WTC11 (cell line): ENCODE data around the gene SERP2. TPM values are rescaled to one million over a fixed set of nuclear protein-coding genes. Genes with fewer than 3 reads are reported as not detected.

Experiments
- ATAC-seq: fragments of 200-7000 bp; cut with Tn5 transposase; 2 replicates; pipeline ENCODE4 v1.10.0; 2021; ENCODE audit warnings: mild to moderate bottlenecking, moderate library complexity
- CTCF ChIA-PET: fragments of 300-600 bp; sonication (Branson Sonifier 250); formaldehyde crosslinking; loops from one replicate; lab custom pipeline; 2021; ENCODE audit warnings: antibody characterized with exemption; lab: Charles Lee
- POLR2A ChIA-PET: fragments of 350-600 bp; sonication (Branson Sonifier 250); formaldehyde crosslinking; loops from one replicate; lab custom pipeline; 2021; ENCODE audit warnings: antibody characterized with exemption; lab: Charles Lee
- DNase-seq: peaks from one replicate; pipeline ENCODE4 v3.0.0; 2021; ENCODE audit warnings: low spot score
- H3K27ac Mint-ChIP-seq: 2 replicates; pipeline ENCODE4 v1.8.0; 2021; ENCODE audit warnings: mixed read lengths
- H3K27me3 Mint-ChIP-seq: 2 replicates; pipeline ENCODE4 v1.8.0; 2021; ENCODE audit warnings: low read depth, mild to moderate bottlenecking, moderate library complexity, mixed read lengths
- H3K36me3 Mint-ChIP-seq: 2 replicates; pipeline ENCODE4 v1.8.0; 2021; ENCODE audit warnings: mixed read lengths
- H3K4me1 Mint-ChIP-seq: 2 replicates; pipeline ENCODE4 v1.8.0; 2022; ENCODE audit warnings: mixed read lengths
- H3K4me3 Mint-ChIP-seq: 2 replicates; pipeline ENCODE4 v1.8.0; 2021; ENCODE audit warnings: mild to moderate bottlenecking, moderate library complexity, mixed read lengths
- H3K9me3 Mint-ChIP-seq: 2 replicates; pipeline ENCODE4 v1.8.0; 2021; ENCODE audit warnings: mixed read lengths
- ATF1 ChIP-seq: sonication (generic); formaldehyde crosslinking; IDR thresholded peaks from 2 replicates; pipeline ENCODE4 v1.8.1; 2023; ENCODE audit warnings: mild to moderate bottlenecking, moderate library complexity, missing genetic modification reagents
- ATF6 ChIP-seq: sonication (generic); formaldehyde crosslinking; IDR thresholded peaks from 2 replicates; pipeline ENCODE4 v1.8.1; 2023; ENCODE audit warnings: mild to moderate bottlenecking, missing genetic modification reagents
- CREB1 ChIP-seq: sonication (generic); formaldehyde crosslinking; IDR thresholded peaks from 2 replicates; pipeline ENCODE4 v1.8.0; 2023; ENCODE audit warnings: mild to moderate bottlenecking, missing genetic modification reagents
- CTCF ChIP-seq: fragments of 200-600 bp; IDR thresholded peaks from 2 replicates; pipeline ENCODE4 v1.8.0; 2022; ENCODE audit warnings: antibody characterized with exemption
- EMX1 ChIP-seq: fragments of 250-450 bp; sonication (Bioruptor Pico); IDR thresholded peaks from 2 replicates; pipeline ENCODE4 v1.8.0; 2021; ENCODE audit warnings: mild to moderate bottlenecking
- ETV6 ChIP-seq: sonication (generic); formaldehyde crosslinking; IDR thresholded peaks from 2 replicates; pipeline ENCODE4 v1.8.1; 2022; ENCODE audit warnings: mild to moderate bottlenecking, missing genetic modification reagents
- JAZF1 ChIP-seq: fragments of 250-450 bp; sonication (Bioruptor Pico); IDR thresholded peaks from 2 replicates; pipeline ENCODE4 v1.9.0; 2021; ENCODE audit warnings: moderate library complexity, mild to moderate bottlenecking, inconsistent platforms
- NFE2L1 ChIP-seq: sonication (generic); formaldehyde crosslinking; IDR thresholded peaks from 2 replicates; pipeline ENCODE4 v1.8.1; 2023; ENCODE audit warnings: missing genetic modification reagents
- NR1H2 ChIP-seq: sonication (generic); formaldehyde crosslinking; IDR thresholded peaks from 2 replicates; pipeline ENCODE4 v1.9.0; 2021; ENCODE audit warnings: mild to moderate bottlenecking, moderate library complexity, missing genetic modification reagents
- NR3C1 ChIP-seq: sonication (generic); formaldehyde crosslinking; conservative IDR thresholded peaks from 2 replicates; pipeline ENCODE4 v1.8.1; 2023; ENCODE audit warnings: low read depth, mild to moderate bottlenecking, missing genetic modification reagents
- RELA ChIP-seq: sonication (generic); formaldehyde crosslinking; IDR thresholded peaks from 2 replicates; pipeline ENCODE4 v1.8.1; 2022; ENCODE audit warnings: missing genetic modification reagents, mild to moderate bottlenecking, borderline replicate concordance
- SMAD4 ChIP-seq: sonication (generic); formaldehyde crosslinking; IDR thresholded peaks from 2 replicates; pipeline ENCODE4 v1.8.0; 2022; ENCODE audit warnings: mild to moderate bottlenecking, missing genetic modification reagents
- TCF7 ChIP-seq: sonication (generic); formaldehyde crosslinking; IDR thresholded peaks from 2 replicates; pipeline ENCODE4 v1.8.0; 2022; ENCODE audit warnings: mild to moderate bottlenecking, low read depth, missing genetic modification reagents, moderate library complexity
- TP53 ChIP-seq: sonication (generic); formaldehyde crosslinking; IDR thresholded peaks from 2 replicates; pipeline ENCODE4 v1.8.1; 2023; ENCODE audit warnings: mild to moderate bottlenecking, missing genetic modification reagents
- ZBTB21 ChIP-seq: sonication (generic); formaldehyde crosslinking; IDR thresholded peaks from 2 replicates; pipeline ENCODE4 v1.8.1; 2023; ENCODE audit warnings: mild to moderate bottlenecking, missing genetic modification reagents, borderline replicate concordance
- ZBTB43 ChIP-seq: sonication (generic); formaldehyde crosslinking; IDR thresholded peaks from 2 replicates; pipeline ENCODE4 v1.8.1; 2023; ENCODE audit warnings: mild to moderate bottlenecking, missing genetic modification reagents
- ZNF232 ChIP-seq: sonication (generic); formaldehyde crosslinking; IDR thresholded peaks from 2 replicates; pipeline ENCODE4 v1.8.0; 2022; ENCODE audit warnings: mild to moderate bottlenecking, missing genetic modification reagents
- ZNF263 ChIP-seq: sonication (generic); formaldehyde crosslinking; IDR thresholded peaks from 2 replicates; pipeline ENCODE4 v1.8.1; 2022; ENCODE audit warnings: low read depth, mild to moderate bottlenecking, moderate library complexity, missing genetic modification reagents
- ZNF396 ChIP-seq: fragments of 250-450 bp; sonication (Bioruptor Pico); IDR thresholded peaks from 2 replicates; pipeline ENCODE4 v1.8.0; 2021; ENCODE audit warnings: mild to moderate bottlenecking, moderate library complexity, borderline replicate concordance
- total RNA-seq: library from RNA; stranded (reverse); gene quantifications from 3 replicates; pipeline ENCODE4 v1.2.3, GENCODE V29; 2021
- TF ChIP-seq, protein P1 (sequence below): sonication (generic); formaldehyde crosslinking; IDR thresholded peaks from 2 replicates; pipeline ENCODE4 v1.8.0; 2022; ENCODE audit warnings: mild to moderate bottlenecking, missing genetic modification reagents
- TF ChIP-seq, protein P2 (sequence below): sonication (generic); formaldehyde crosslinking; IDR thresholded peaks from 2 replicates; pipeline ENCODE4 v1.8.1; 2022; ENCODE audit warnings: mild to moderate bottlenecking, missing genetic modification reagents, moderate library complexity, borderline replicate concordance
- TF ChIP-seq, protein P3 (sequence below): sonication (generic); formaldehyde crosslinking; conservative IDR thresholded peaks from 2 replicates; pipeline ENCODE4 v1.8.1; 2023; ENCODE audit warnings: mild to moderate bottlenecking, low read depth, missing genetic modification reagents, moderate library complexity
- TF ChIP-seq, protein P4 (sequence below): sonication (generic); formaldehyde crosslinking; IDR thresholded peaks from 2 replicates; pipeline ENCODE4 v1.8.0; 2022; ENCODE audit warnings: mild to moderate bottlenecking, missing genetic modification reagents

Gene SERP2
- total RNA-seq, 1 experiment from 2014 or later: 1.2 TPM

- DNase-seq (no peak), ATAC-seq (no peak)
- Mint-ChIP-seq H3K27ac (no peak overlapping the region), H3K27me3 (no peaks in the 10 kb centered on the region; the same call in 1 of the 2 replicates), H3K36me3 (no peaks in the 10 kb centered on the region), H3K4me1 (peaks cover 25% of the 10 kb centered on the region), H3K9me3 (no peaks in the 10 kb centered on the region), H3K4me3 (no peak overlapping the region)
- CTCF ChIA-PET: interaction anchor here (0.6 to 0.7 kb wide), 4 partner anchors 22 to 126 kb away, joined by 3 to 5 read pairs (median 3); no protein-coding TSS in a partner anchor
- no peak for TF ChIP-seq ATF1 (CRISPR knock-in tag)
- TF ChIP-seq, protein P1, sequence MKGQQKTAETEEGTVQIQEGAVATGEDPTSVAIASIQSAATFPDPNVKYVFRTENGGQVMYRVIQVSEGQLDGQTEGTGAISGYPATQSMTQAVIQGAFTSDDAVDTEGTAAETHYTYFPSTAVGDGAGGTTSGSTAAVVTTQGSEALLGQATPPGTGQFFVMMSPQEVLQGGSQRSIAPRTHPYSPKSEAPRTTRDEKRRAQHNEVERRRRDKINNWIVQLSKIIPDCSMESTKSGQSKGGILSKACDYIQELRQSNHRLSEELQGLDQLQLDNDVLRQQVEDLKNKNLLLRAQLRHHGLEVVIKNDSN (CRISPR knock-in tag): no peak
- no peak for TF ChIP-seq SMAD4
- TF ChIP-seq TCF7 (CRISPR knock-in tag): no peak
- no peak for TF ChIP-seq JAZF1 (CRISPR knock-in tag)
- TF ChIP-seq ZNF263 (CRISPR knock-in tag): no peak
- no peak for TF ChIP-seq ZNF232 (CRISPR knock-in tag)
- no peak for TF ChIP-seq ZBTB43 (CRISPR knock-in tag)
- TF ChIP-seq ETV6: no peak
- TF ChIP-seq, protein P2, sequence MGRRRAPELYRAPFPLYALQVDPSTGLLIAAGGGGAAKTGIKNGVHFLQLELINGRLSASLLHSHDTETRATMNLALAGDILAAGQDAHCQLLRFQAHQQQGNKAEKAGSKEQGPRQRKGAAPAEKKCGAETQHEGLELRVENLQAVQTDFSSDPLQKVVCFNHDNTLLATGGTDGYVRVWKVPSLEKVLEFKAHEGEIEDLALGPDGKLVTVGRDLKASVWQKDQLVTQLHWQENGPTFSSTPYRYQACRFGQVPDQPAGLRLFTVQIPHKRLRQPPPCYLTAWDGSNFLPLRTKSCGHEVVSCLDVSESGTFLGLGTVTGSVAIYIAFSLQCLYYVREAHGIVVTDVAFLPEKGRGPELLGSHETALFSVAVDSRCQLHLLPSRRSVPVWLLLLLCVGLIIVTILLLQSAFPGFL: no peak
- no peak for TF ChIP-seq NFE2L1 (CRISPR knock-in tag)
- no peak for TF ChIP-seq NR3C1
- no peak for TF ChIP-seq ZNF396 (CRISPR knock-in tag)
- TF ChIP-seq CTCF: no peak
- POLR2A ChIA-PET: interaction anchor here (1.4 kb wide), 1 partner anchor 39 kb away, joined by 12 read pairs; no protein-coding TSS in a partner anchor
Measured at GRCh38 chr13:44395976-44396694, 22.5 kb downstream of the SERP2 start.

- Mint-ChIP-seq H3K27me3 (no peaks in the 10 kb centered on the region; the same call in 1 of the 2 replicates), H3K36me3 (no peaks in the 10 kb centered on the region), H3K9me3 (no peaks in the 10 kb centered on the region), H3K4me3 (no peak overlapping the region), H3K27ac (no peak overlapping the region), H3K4me1 (peaks cover 29% of the 10 kb centered on the region)
- DNase-seq (no peak), ATAC-seq (peak; percentile 62)
- ChIA-PET POLR2A (interaction anchor here (1.4 kb wide), 1 partner anchor 38 kb away, joined by 12 read pairs; no protein-coding TSS in a partner anchor), CTCF (interaction anchor here (0.7 to 1.3 kb wide), 2 partner anchors 40 to 127 kb away, joined by 3 read pairs; no protein-coding TSS in a partner anchor)
- no peak for TF ChIP-seq RELA
- TF ChIP-seq EMX1 (CRISPR knock-in tag): no peak
- TF ChIP-seq, protein P3, sequence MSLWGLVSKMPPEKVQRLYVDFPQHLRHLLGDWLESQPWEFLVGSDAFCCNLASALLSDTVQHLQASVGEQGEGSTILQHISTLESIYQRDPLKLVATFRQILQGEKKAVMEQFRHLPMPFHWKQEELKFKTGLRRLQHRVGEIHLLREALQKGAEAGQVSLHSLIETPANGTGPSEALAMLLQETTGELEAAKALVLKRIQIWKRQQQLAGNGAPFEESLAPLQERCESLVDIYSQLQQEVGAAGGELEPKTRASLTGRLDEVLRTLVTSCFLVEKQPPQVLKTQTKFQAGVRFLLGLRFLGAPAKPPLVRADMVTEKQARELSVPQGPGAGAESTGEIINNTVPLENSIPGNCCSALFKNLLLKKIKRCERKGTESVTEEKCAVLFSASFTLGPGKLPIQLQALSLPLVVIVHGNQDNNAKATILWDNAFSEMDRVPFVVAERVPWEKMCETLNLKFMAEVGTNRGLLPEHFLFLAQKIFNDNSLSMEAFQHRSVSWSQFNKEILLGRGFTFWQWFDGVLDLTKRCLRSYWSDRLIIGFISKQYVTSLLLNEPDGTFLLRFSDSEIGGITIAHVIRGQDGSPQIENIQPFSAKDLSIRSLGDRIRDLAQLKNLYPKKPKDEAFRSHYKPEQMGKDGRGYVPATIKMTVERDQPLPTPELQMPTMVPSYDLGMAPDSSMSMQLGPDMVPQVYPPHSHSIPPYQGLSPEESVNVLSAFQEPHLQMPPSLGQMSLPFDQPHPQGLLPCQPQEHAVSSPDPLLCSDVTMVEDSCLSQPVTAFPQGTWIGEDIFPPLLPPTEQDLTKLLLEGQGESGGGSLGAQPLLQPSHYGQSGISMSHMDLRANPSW (CRISPR knock-in tag): no peak
- TF ChIP-seq, protein P4, sequence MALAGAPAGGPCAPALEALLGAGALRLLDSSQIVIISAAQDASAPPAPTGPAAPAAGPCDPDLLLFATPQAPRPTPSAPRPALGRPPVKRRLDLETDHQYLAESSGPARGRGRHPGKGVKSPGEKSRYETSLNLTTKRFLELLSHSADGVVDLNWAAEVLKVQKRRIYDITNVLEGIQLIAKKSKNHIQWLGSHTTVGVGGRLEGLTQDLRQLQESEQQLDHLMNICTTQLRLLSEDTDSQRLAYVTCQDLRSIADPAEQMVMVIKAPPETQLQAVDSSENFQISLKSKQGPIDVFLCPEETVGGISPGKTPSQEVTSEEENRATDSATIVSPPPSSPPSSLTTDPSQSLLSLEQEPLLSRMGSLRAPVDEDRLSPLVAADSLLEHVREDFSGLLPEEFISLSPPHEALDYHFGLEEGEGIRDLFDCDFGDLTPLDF (CRISPR knock-in tag): no peak
- no peak for TF ChIP-seq TP53 (CRISPR knock-in tag)
- no peak for TF ChIP-seq NR1H2 (CRISPR knock-in tag)
- TF ChIP-seq CREB1 (CRISPR knock-in tag): no peak
- no peak for TF ChIP-seq ATF6 (CRISPR knock-in tag)
- no peak for TF ChIP-seq ZBTB21 (CRISPR knock-in tag)
Measured at GRCh38 chr13:44396701-44397580, 23.3 kb downstream of the SERP2 start.
